Activated naive CD8-positive, alpha-beta T cell treated with anti-CD3 and anti-CD28 coated beads, Interleukin-2, amount 50 U/mL, for 24 hours (primary cell): ENCODE results near the gene AURKA.
A peak's percentile ranks its signal among the peaks of the same experiment; 100 is the strongest.

Experiments
- ATAC-seq: fragments of 150-1000 bp; cut with Tn5 transposase; one replicate; pipeline ENCODE4 v1.10.0; 2021
- DNase-seq: peaks from one replicate; pipeline ENCODE4 v3.0.0; 2021
- H3K27ac Mint-ChIP-seq: one replicate; pipeline ENCODE4 v1.8.0; 2021; ENCODE audit warnings: mild to moderate bottlenecking, mixed read lengths
- H3K27me3 Mint-ChIP-seq: one replicate; pipeline ENCODE4 v1.8.0; 2021; ENCODE audit warnings: mixed read lengths
- H3K36me3 Mint-ChIP-seq: one replicate; pipeline ENCODE4 v1.8.0; 2021; ENCODE audit warnings: low read depth, mixed read lengths
- H3K4me1 Mint-ChIP-seq: one replicate; pipeline ENCODE4 v1.8.0; 2021; ENCODE audit warnings: mixed read lengths
- H3K4me3 Mint-ChIP-seq: one replicate; pipeline ENCODE4 v1.8.0; 2021; ENCODE audit warnings: mild to moderate bottlenecking, moderate library complexity, mixed read lengths
- H3K9me3 Mint-ChIP-seq: one replicate; pipeline ENCODE4 v1.8.0; 2021; ENCODE audit warnings: mixed read lengths

AURKA gene

GRCh38 chr20:56363491-56363890, 28.5 kb downstream of the AURKA start:
- peaks cover 8% of the 10 kb centered on the region for H3K36me3 Mint-ChIP-seq

GRCh38 chr20:56362833-56363413, 29.1 kb downstream of the AURKA start:
- H3K36me3 Mint-ChIP-seq = peaks cover 8% of the 10 kb centered on the region
- DNase-seq (no peak), ATAC-seq (no peak)
- peaks cover 18% of the 10 kb centered on the region for H3K4me1 Mint-ChIP-seq
- no peaks in the 10 kb centered on the region for H3K27me3 Mint-ChIP-seq
- no peaks in the 10 kb centered on the region for H3K9me3 Mint-ChIP-seq
- no peak overlapping the region for H3K27ac Mint-ChIP-seq
- H3K4me3 Mint-ChIP-seq = no peak overlapping the region

More at GRCh38 chr20:56363491-56363890, 28.5 kb downstream of the AURKA start:
- H3K27ac Mint-ChIP-seq = no peak overlapping the region
- no peaks in the 10 kb centered on the region for H3K9me3 Mint-ChIP-seq
- peaks cover 14% of the 10 kb centered on the region for H3K4me1 Mint-ChIP-seq
- ATAC-seq (no peak), DNase-seq (no peak)
- no peaks in the 10 kb centered on the region for H3K27me3 Mint-ChIP-seq
- H3K4me3 Mint-ChIP-seq = no peak overlapping the region

- H3K27ac Mint-ChIP-seq = no peak overlapping the region
- H3K4me3 Mint-ChIP-seq = no peak overlapping the region
- ATAC-seq = no peak
Observed at GRCh38 chr20:56361900-56362299, 30.1 kb downstream of the AURKA start.

GRCh38 chr20:56360908-56361205, 31.2 kb downstream of the AURKA start:
- H3K27me3 Mint-ChIP-seq = no peaks in the 10 kb centered on the region
- H3K4me3 Mint-ChIP-seq = no peak overlapping the region
- H3K27ac Mint-ChIP-seq = no peak overlapping the region
- no peak for ATAC-seq
- H3K4me1 Mint-ChIP-seq = peaks cover 18% of the 10 kb centered on the region
- no peaks in the 10 kb centered on the region for H3K9me3 Mint-ChIP-seq
- peaks cover 4% of the 10 kb centered on the region for H3K36me3 Mint-ChIP-seq
- no peak for DNase-seq

More at GRCh38 chr20:56361900-56362299, 30.1 kb downstream of the AURKA start:
- Mint-ChIP-seq H3K9me3 (no peaks in the 10 kb centered on the region), H3K4me1 (peaks cover 18% of the 10 kb centered on the region), H3K36me3 (peaks cover 8% of the 10 kb centered on the region), H3K27me3 (no peaks in the 10 kb centered on the region)
- no peak for DNase-seq

- Mint-ChIP-seq H3K4me1 (peaks cover 18% of the 10 kb centered on the region), H3K27ac (no peak overlapping the region), H3K27me3 (no peaks in the 10 kb centered on the region), H3K4me3 (peak overlapping the region; percentile 81), H3K9me3 (no peaks in the 10 kb centered on the region), H3K36me3 (peaks cover 2% of the 10 kb centered on the region)
- DNase-seq (no peak), ATAC-seq (no peak)
Observed at GRCh38 chr20:56360133-56360907, 31.7 kb downstream of the AURKA start.

GRCh38 chr20:56359212-56360132, 32.5 kb downstream of the AURKA start:
- H3K36me3 Mint-ChIP-seq = no peaks in the 10 kb centered on the region
- H3K9me3 Mint-ChIP-seq = no peaks in the 10 kb centered on the region
- peak; percentile 24 for DNase-seq
- H3K27me3 Mint-ChIP-seq = no peaks in the 10 kb centered on the region
- ATAC-seq = peak; percentile 10
- peak overlapping the region; percentile 81 for H3K4me3 Mint-ChIP-seq
- H3K4me1 Mint-ChIP-seq = peaks cover 18% of the 10 kb centered on the region
- peak overlapping the region; percentile 35 for H3K27ac Mint-ChIP-seq

- Mint-ChIP-seq H3K27ac (peak within 1 kb of the TSS; percentile 35), H3K4me3 (peak within 1 kb of the TSS; percentile 81), H3K36me3 (no peaks in the 10 kb centered on the region), H3K9me3 (no peaks in the 10 kb centered on the region), H3K27me3 (no peaks in the 10 kb centered on the region), H3K4me1 (peaks cover 18% of the 10 kb centered on the region)
- peak; percentile 84 for DNase-seq
- peak; percentile 98 for ATAC-seq
Observed at GRCh38 chr20:56358600-56359211, 33.3 kb downstream of the AURKA start, which contains the start of gene FAM210B. Gene FAM210B (plus strand): TSS chr20:56358974. CDS start chr20:56359006, 32 bp downstream.

- Mint-ChIP-seq H3K27me3 (peaks cover 1% of the 10 kb centered on the region), H3K4me1 (peaks cover 18% of the 10 kb centered on the region), H3K9me3 (no peaks in the 10 kb centered on the region), H3K4me3 (peak overlapping the region; percentile 65), H3K36me3 (no peaks in the 10 kb centered on the region), H3K27ac (no peak overlapping the region)
- no peak for ATAC-seq
- DNase-seq = no peak
Observed at GRCh38 chr20:56358070-56358469, 33.9 kb downstream of the AURKA start.

- H3K27me3 Mint-ChIP-seq = peaks cover 13% of the 10 kb centered on the region
- H3K4me1 Mint-ChIP-seq = peaks cover 3% of the 10 kb centered on the region
- no peak overlapping the region for H3K27ac Mint-ChIP-seq
- H3K4me3 Mint-ChIP-seq = no peak overlapping the region
- no peaks in the 10 kb centered on the region for H3K9me3 Mint-ChIP-seq
- no peaks in the 10 kb centered on the region for H3K36me3 Mint-ChIP-seq
- ATAC-seq (no peak), DNase-seq (no peak)
Observed at GRCh38 chr20:56353356-56353755, 38.7 kb downstream of the AURKA start.

- ATAC-seq (no peak), DNase-seq (no peak)
- no peaks in the 10 kb centered on the region for H3K36me3 Mint-ChIP-seq
- peaks cover 20% of the 10 kb centered on the region for H3K27me3 Mint-ChIP-seq
- H3K27ac Mint-ChIP-seq = no peak overlapping the region
- H3K9me3 Mint-ChIP-seq = no peaks in the 10 kb centered on the region
- no peaks in the 10 kb centered on the region for H3K4me1 Mint-ChIP-seq
- H3K4me3 Mint-ChIP-seq = no peak overlapping the region
Observed at GRCh38 chr20:56352345-56353055, 39.5 kb downstream of the AURKA start.

- ATAC-seq (no peak), DNase-seq (no peak)
- Mint-ChIP-seq H3K9me3 (no peaks in the 10 kb centered on the region), H3K27ac (no peak overlapping the region), H3K4me3 (no peak overlapping the region), H3K27me3 (peaks cover 27% of the 10 kb centered on the region), H3K4me1 (no peaks in the 10 kb centered on the region), H3K36me3 (no peaks in the 10 kb centered on the region)
Observed at GRCh38 chr20:56350842-56351241, 41.2 kb downstream of the AURKA start.

GRCh38 chr20:56348746-56349145, 43.3 kb downstream of the AURKA start:
- Mint-ChIP-seq H3K27ac (no peak overlapping the region), H3K4me1 (no peaks in the 10 kb centered on the region), H3K27me3 (peaks cover 45% of the 10 kb centered on the region), H3K9me3 (no peaks in the 10 kb centered on the region), H3K4me3 (no peak overlapping the region), H3K36me3 (no peaks in the 10 kb centered on the region)
- ATAC-seq (no peak), DNase-seq (no peak)

GRCh38 chr20:56348305-56348693, 43.7 kb downstream of the AURKA start:
- no peaks in the 10 kb centered on the region for H3K9me3 Mint-ChIP-seq
- H3K36me3 Mint-ChIP-seq = no peaks in the 10 kb centered on the region
- no peak overlapping the region for H3K27ac Mint-ChIP-seq
- ATAC-seq = no peak
- no peaks in the 10 kb centered on the region for H3K4me1 Mint-ChIP-seq
- no peak overlapping the region for H3K4me3 Mint-ChIP-seq
- H3K27me3 Mint-ChIP-seq = peaks cover 47% of the 10 kb centered on the region
- DNase-seq = no peak
